GM12878 (cell line): Measurements from ENCODE around the gene GLB1L3. TPM values are rescaled to one million over a fixed set of nuclear protein-coding genes. Genes with fewer than 3 reads are reported as not detected.

Experiments used
- CUX1 ChIP-seq: IDR thresholded peaks from 2 replicates; pipeline ENCODE4 v1.6.1; 2012; ENCODE audit warnings: improper control_type of control experiment, low read depth, low read length; ENCODE audit not compliant: insufficient replicate concordance
- HCFC1 ChIP-seq: fragments of 150-350 bp; IDR thresholded peaks from 2 replicates; pipeline ENCODE4 v1.6.1; 2014; ENCODE audit warnings: low read length
- PAX5 ChIP-seq: IDR thresholded peaks from 2 replicates; pipeline ENCODE4 v1.6.1; 2011; ENCODE audit warnings: low read depth, low read length, borderline replicate concordance
- PRDM15 ChIP-seq: fragments of 450-650 bp; formaldehyde crosslinking; IDR thresholded peaks from 2 replicates; pipeline ENCODE4 v1.4.0; 2020; ENCODE audit warnings: mild to moderate bottlenecking, moderate library complexity
- polyA plus RNA-seq, 11 experiments: library from polyadenylated mRNA; depleted of rRNA in 4 of 11; unstranded in 6 of 11; stranded (reverse) in 5 of 11; fragments of >200 nt; fragmentation: Nextera tagmentation in 4 of 11; fragmentation: Illumina TruSeq in 1 of 11; extraction: Ambion mirVana in 4 of 11; extraction: Trizol in 1 of 11; gene quantifications; 1 replicate in 1 of 11; 2 replicates in 10 of 11; pipeline versions ENCODE4 v1.2.1 to v1.2.3, GENCODE V29; 2011 to 2016; ENCODE audit warnings: inconsistent platforms in 2 of 11, missing spikeins in 2 of 11, low read depth in 1 of 11
- total RNA-seq, 4 experiments: library from RNA; depleted of rRNA in 3 of 4; stranded (reverse); fragments of >200 nt in 3 of 4; fragmentation: Illumina TruSeq in 1 of 4; extraction: Trizol in 1 of 4; gene quantifications; 2 replicates each; pipeline versions ENCODE4 v1.2.1 to v1.2.3, GENCODE V29; 2013 to 2021

The GLB1L3 gene
- total and polyA plus RNA-seq, 10 of the 15 experiments (the other 5 are each of a cell fraction or from before 2014, with no cell fraction given) = 0.53 to 2.9 (median 1.9) TPM; not detected in 1

GRCh38 chr11:134243913-134244312 is 32.3 kb upstream of the GLB1L3 start (continued):
- no peak for TF ChIP-seq PAX5
- no peak for TF ChIP-seq HCFC1
- TF ChIP-seq CUX1 = no peak
- TF ChIP-seq PRDM15 (CRISPR knock-in tag) = no peak
